ENCODE data around the gene MBTD1.

- no peak for TF ChIP-seq JUND (IDR thresholded peaks at IDR 0.05)
- TF ChIP-seq CTCF (IDR thresholded peaks at IDR 0.05; ENCODE audit: low read depth, low read length, missing input control) = no peak
Measured at GRCh38 chr17:51221322-51221721, 38.5 kb downstream of the MBTD1 start.

All from liver (tissue), 3 donors.